GM21723 (cell line): ENCODE data around the gene ZFPM1.

Source experiments
- ATAC-seq: cut with Tn5 transposase; IDR thresholded peaks from one replicate; pipeline ENCODE4 v1.9.1; 2021; ENCODE audit warnings: mild to moderate bottlenecking, moderate library complexity; ENCODE audit not compliant: unreplicated experiment

ZFPM1 gene

DNA sequence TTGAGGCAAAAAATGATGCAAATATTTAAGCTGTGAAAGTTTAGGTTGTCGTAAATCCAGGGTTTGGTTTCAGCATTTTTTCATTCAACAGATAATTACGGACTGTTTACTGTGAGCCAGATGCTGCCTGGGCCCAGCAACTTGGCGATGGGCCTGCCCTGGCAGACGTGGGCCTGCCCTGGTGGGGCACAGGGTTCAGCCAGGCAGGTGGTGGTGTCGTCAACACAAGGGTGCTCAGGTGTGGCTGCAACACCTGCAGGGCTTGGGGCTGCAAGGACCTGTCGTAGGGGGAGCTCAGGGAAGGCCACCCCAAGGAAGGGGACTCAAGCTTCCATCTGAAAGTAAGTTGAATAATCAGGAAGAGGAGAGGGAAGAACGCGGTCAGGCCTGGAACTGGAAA, 132.2 kb downstream of the ZFPM1 start:
- ATAC-seq: no peak

DNA sequence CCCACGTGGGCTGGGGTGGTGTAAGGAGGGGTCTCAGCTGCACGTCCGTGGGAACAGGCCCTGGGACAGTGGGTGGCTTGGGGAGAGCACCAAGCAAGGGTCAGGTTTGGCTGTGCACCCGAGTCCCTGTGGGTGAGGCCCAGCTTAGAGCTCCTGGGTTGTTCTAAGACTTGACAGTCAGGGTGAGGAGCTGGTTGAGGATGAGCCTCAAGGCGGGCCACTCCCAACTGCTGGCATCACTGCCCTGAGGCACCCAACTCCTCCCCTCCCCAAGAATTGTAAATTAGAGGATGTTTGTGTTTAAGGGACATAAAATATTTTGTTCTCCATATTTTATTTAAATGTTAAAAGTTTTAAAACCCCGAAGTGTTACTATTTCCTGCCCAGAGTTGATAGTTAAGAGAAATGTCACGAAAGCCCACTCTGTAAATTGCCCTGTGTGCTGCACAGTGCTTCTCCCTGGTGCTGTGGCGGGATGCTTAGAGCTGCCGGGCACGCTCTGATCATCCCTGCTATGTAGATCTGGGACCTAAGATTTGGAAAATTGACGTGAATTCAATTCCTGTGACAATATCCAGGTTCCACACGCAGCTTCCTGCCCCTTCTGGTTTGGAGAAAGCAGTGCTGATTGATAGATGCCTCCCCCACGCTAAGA, 133.0 kb downstream of the ZFPM1 start:
- no peak for ATAC-seq
